Superior temporal gyrus (tissue), 1 donor: ENCODE results near the gene SVEP1.
"Not testable (repeated sequence)": the region's sequence is repeated elsewhere in the genome, so short reads cannot be mapped to it uniquely, and the experiment has no call there.

Experiments
- DNase-seq: peaks from one replicate; pipeline ENCODE4 v3.0.0-alpha.2; 2016; ENCODE audit errors: extremely low spot score

The SVEP1 gene

DNA sequence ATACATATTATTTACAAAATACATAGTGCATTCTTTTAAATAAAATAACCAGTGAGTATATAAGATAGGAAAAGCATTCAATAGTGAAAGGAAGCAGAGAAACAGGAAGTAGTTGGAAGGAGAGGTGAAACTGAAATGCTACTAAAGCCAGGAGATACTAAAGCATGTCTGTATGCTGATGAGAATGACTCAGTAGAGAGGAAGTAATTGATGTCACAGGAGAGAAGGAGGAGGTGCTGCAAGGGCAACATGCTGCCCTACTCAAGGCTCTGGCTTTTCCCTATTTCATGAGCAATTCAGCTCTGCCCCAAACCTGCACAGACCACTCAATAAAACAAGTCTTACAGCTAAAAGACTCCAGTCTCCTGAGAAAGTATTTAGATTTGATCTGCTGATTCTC is 133.4 kb downstream of the SVEP1 start:
- no peak for DNase-seq

DNA sequence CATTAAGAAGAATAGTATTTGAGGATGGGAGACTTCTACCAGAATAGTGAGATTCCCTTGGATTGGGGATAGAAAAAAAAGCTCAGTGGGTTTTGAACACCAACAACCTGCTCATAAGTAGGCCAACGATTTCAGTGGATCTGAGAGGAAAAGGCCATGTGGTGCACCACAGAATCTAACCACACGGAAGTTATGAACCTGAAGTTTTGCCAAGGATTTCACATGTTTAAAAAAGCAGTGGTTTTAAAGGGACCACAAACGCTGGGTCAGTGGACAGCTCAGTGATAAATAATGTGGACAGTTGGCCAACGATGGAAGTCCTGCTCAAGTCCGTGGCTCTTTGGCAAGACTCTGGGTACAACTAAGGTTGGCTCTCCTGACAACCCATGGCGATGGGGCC is 134.6 kb downstream of the SVEP1 start:
- no peak for DNase-seq

DNA sequence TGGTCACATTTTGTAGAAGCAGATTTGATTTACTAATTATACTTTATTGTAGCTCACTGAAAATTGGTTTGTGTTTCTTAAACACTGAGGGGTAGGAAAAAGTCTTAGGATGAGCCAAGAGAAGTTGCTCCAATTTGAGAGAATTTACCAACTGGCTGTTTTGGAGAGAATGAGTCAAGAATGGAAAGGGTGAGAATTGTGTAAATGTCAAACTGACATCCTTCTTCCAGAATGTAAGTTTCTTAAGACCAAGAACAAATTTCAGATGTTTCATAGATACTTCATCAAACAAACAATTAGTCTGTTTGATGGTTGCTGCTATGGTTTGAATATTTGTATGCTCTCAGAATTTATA is 135.7 kb downstream of the SVEP1 start:
- DNase-seq = no peak

DNA sequence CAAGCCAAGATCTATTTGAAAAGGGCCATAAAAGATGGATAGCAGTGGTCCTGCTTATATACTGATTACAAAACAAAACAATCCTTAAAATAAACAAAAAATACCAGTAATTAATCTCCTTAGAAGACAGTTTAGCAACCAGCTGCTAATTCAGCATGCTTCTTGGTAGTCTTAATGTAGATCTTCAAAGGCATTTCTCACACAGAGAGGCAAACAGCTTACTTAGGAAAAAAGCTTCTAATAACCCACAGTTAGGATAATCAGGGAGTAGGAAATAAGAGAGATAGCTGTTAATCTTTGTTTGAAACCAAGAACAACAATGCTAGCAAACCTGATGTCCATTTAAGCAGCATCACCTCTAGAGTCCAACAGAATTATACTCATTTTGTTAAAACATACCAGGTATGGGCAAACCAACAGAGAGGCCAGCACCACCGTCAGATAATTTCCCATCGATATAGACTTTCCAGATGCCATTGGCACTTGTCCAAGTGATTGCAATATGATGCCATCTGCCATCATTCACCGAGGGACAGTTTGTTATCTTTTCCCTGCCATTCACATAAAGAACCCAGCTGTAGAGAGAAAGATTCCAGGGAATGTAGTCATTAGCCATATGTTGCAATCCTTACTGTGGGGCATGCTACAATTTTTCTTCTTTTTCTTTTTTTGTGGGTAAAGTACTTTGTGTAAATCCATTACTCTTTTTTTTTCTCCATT is 136.2 kb downstream of the SVEP1 start:
- DNase-seq = no peak

DNA sequence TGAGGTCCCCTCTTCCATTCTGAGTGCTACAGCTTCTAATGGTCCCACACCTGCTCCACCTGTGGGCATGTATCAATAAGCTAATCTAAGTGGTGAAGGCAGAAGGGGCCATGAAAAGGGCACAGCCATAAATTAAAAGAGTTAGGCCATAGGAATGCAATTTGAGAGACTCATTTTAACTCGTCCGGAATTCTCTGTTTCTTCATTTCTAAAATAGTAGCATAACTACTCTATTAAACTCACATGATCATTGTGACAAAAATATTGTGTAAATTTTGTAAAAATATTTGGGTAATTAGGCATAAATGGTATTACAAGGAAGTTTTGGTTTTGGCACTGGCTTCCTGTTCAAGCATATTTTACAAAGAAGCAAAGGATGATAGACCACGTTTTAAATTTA is 138.7 kb downstream of the SVEP1 start:
- no peak for DNase-seq

DNA sequence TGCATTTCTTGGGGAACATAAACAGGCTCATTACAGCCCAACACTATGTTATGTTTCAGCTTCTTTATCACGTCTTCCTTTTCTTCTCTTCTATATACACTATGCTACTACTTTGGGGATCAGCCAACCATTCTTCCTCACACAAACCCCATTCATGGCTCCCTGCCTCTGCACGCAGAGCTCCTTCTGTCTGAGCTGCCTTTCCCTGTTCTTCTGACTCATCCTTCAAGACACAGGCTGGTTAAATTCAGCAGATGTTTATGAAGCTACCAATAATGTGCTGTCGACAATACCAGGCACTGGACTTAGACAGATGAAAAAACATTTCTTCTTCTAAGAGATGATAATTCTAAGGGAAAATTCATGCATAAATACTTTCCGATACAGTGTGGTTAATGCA is 139.4 kb downstream of the SVEP1 start:
- DNase-seq = peak; percentile 52

DNA sequence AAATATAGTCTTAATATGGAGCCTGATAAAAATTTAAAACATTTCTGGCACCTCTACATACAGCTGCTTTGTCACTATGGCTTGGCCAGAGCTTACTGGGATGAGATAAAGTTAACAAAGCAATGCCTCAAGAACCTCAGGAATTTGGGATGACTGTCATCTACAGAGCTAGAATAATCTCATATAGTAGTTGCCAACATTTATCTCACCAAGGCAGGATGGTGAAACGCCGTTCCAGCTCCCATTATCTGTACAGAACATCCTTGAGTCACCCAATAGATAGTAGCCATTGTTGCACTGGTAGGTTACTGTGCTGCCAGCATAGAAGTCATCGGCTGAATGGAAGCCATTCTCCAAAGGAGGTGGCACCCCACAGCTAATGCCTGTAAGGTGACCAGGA is 147.3 kb downstream of the SVEP1 start:
- DNase-seq = peak; percentile 64

DNA sequence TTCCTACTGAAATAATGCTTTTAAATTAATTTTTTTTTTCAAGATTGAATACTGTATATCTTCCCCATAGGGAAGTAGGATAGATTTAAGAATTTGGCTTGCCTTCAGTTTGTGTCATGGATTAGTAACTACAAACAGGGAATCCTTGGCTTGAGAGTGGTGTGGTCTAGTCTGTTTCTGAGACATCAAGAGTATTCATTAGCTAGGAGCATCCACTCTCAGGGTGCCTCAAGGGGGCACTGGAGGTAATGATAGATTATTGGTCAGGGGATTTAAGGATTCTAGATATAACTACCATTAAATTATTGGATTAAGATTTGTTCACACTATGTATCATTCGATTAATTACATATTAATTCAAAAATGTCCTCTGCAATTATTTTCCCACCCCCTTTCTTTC is 150.1 kb downstream of the SVEP1 start:
- no peak for DNase-seq

DNA sequence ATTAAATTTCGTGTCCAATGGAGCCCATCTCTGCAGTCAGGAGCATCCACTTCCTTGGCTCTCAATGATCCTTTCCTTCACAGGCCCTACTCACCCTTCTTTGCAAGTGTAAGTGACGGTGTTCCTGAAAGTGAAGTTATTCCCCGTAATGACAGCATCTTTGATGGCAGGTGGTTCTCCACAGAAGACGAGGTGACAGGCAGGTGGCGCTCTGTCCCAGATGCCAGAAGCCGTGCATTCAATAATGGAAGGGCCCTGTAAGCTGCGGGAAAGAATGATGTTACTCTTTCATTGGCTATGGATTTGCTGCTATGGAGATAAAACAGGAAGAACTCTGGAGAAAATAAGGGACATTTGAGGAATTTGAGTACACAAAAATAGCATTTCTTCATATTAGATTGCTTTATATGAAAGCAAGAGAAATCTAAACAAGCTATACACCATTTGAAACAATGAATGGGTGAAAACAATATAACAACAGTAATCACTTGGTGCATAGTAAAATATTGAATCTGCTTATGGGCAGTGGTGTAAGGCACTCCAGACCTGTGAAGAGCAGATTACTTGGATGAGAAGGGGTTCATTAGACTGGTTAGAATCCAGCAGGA is 151.9 kb downstream of the SVEP1 start:
- DNase-seq = peak; percentile 63

DNA sequence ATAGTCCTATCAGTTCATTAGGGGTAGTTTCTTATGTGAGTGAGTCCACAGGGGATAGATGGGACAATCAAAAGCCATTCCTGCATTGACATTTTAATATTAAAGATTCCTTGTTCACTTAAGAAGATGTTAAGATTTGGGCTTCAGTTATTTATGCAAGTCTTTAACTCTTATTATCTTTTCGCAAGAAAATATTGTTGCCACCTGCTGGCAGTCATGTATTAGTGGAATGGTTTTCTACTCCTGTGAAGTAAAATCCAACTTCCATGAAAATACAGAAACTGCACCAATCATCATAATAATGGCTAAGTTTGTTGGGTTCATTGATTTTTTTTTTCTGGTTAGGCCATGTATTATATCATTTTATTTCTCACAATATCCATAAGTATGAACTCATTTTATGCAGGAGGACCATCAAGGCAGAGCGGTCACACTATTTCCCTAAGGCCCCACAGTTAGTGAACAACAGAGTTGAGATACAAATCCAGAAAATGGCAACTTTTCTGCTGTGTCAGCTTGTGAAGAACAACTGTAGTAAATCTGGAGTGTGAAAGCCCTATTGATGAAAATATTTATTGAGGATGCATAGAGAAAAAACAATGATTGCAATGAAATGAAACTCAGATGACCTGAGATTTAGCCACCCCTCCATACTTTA is 153.4 kb downstream of the SVEP1 start:
- DNase-seq = no peak

DNA sequence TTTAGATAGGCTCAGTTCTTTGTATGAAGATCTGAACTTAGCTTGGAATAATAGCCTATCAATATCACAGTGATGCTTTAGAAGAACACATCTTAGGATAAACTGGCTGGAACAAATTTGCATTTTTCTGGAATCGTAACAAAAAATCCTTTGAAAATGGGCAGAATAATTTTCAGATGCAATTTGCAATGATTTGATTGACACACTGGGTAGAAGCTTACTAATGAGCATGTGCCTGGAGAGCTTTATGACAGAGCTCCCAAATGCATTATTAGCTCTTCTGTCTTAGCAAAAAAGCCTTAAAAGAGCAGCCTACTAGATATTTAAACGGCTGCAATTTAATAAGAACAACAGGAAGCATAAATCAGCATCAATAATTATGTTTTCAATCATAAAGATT is 165.1 kb downstream of the SVEP1 start:
- DNase-seq = peak; percentile 14

DNA sequence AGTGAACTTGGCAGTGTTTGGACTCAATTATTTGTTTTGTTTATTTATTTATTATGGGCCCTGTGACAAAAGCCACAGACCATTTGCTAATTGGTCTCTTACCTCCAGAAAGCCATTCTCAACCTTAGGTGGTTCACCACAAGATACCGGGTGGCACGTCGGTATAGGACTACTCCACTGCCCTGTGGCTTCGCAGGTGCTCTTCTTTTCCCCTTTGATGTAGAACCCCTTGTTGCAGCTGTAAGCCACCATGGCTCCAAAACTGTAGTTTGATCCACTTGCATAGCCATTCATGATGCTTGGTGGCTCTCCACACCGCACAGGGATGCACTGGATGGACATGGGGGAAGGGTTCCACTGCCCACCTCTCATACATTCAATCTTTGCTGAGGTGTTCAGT is 168.6 kb downstream of the SVEP1 start:
- DNase-seq = no peak

DNA sequence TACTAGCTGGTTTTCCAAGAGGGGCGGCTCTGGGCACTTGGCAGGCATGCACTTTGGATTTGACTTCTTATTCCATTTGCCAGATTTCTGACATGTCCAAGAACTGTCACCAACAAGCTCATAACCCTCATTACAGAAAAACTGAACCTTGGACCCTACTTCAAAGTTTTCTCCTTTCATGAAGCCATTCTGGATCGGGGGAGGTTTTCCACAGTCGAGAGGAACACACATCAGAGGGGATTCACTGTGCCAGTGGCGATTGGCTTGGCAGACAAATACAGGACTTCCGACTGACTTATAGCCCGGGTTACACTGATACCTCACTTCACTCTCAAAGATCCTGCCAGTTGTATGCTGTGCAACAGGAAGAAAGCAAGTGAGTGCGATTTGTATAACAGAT is 170.9 kb downstream of the SVEP1 start:
- DNase-seq = no peak

DNA sequence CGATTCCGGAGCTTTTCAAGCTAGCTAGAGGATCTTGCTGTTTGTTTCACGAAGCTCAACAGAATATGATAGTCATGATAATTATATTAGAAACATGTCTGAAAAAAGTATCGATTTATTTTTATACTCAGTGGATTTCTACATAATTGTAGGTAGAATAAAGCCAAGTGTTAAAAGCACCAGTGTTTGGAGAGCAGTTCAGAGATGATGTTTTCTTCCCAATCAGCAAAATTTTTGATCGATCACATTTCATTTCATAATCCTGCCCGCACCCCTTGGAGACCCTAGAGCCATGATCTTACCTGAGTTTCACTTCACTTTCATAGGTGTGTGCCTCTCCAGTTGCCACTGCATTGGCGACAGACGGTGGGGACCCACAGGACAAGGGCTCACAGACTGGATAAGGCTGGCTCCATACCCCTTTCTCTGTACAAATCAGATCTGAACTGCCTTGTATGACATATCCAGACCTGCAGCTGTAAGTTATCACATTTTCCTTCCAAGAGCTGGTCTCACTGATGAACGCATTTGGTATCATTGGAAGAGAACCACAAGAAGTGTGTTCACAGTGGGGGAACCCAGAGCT is 173.6 kb downstream of the SVEP1 start:
- DNase-seq = no peak

DNA sequence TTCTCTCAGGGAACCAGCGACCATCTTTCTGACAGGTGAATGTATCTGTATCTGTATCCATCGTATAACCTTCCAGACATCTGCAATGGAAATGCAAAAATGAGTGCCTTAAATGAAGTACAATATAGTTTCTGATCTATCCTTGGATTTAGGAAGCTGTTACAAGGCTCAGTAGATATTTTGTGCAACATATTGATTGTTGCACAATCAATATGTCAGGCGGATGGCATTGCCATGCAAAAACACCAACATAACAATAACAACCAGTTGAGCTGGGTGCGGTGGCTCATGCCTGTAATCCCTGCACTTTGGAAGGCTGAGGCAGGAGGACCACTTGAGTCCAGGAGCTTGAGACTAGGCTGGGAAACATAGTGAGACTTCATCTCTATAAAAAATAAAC is 175.1 kb downstream of the SVEP1 start:
- DNase-seq = no peak

DNA sequence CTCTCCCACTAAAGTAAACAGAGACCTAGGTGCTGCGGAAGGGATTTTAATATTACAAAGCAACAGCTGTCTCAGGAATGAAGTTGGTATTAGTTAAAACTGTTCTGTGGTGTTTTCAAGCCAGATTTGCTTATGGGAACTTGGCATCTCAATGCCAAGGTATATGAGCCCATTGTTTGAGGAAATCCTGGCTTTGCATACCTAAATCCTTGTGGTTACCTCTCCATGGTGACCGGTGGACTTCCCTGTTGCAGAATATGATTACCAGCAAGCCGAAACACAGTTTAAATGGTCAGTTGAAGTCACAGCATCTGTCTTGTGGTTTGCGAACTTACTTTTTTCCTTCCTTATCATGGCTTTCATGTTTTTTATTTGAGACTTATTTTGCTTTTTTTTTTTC is 179.6 kb downstream of the SVEP1 start:
- DNase-seq = no peak

DNA sequence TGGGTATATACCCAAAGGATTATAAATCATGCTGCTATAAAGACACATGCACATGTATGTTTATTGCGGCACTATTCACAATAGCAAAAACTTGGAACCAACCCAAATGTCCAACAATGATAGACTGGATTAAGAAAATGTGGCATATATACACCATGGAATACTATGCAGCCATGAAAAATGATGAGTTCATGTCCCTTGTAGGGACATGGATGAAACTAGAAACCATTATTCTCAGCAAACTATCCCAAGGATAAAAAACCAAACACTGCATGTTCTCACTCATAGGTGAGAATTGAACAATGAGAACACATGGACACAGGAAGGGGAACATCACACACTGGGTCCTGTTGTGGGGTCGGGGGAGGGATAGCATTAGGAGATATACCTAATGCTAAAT is 180.5 kb downstream of the SVEP1 start:
- not testable (repeated sequence) for DNase-seq

DNA sequence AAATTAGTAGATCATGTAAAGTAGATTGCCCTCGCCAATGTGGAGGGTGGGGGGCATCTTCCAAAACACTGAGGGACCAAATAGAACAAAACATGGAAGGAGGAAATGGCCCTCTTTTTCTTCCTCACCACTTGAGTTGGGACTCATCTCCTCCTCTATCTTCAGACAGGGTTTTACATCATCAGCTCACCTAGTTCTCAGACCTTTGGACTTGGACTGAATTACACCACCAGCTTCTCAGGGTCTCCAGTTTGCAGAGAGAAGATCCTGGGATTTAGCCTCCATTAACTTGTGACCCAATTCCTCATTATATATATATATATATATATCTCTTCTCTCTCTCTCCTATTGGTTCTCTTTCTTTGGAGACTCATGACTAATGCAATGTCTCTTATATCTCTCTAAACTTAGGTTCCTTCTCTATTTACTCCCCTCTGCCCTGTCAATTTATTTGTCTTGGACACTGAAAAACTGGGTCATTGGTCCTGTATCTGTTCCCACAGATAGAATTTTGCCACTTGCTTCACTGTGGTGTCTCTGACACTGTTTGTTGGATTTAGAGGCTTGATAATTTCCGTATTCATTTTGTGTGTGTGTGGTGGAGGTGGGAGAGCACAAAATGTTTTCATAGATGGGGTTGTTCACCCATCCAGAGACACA is 187.6 kb downstream of the SVEP1 start:
- DNase-seq = no peak

DNA sequence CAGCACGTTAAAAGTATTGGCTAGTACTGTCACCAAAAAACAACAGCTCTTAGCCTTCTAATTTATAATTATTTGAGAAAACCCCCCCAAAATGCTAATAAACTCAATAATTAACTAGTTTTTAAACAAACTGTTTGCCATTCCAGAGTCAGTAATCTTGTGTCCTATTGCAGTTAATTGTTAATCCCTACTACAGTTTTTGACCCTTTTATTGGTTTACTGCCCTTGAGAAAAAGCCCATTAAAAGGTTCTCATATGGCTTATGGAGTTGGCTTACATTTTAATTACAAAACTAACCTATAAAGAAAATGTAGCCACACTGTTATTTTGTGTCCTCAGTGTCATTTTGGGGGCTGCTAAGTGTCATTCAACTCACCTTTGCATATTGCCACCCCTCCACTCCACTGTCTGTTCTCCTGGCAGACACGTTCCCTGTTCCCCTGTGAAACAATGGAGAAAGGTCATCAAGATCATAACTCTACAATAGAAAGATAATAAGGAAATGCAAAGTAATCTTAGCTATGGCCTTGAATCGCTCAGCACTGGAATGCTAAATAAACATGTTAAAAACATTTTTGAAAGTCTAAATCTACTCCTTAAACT is 190.3 kb downstream of the SVEP1 start:
- no peak for DNase-seq

DNA sequence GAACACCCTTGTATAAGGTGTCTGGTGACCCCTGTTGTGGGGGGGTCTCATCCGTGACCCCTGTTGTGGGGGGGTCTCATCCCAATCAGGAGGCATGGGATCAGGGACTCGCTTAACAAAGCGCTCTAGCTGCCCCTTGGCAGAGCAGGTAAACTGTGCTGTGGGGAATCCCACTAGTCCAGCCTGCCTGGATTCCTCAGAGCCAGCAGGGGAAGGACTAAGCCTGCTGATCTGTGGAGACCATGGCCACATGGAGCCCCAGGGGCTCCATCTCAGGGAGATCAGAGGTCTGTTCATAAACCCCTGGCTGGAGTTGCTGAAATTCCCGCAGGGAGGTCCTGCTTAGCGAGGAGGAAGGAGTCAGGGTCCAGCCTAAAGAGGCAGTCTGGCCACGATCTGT is 196.1 kb downstream of the SVEP1 start:
- no peak for DNase-seq

DNA sequence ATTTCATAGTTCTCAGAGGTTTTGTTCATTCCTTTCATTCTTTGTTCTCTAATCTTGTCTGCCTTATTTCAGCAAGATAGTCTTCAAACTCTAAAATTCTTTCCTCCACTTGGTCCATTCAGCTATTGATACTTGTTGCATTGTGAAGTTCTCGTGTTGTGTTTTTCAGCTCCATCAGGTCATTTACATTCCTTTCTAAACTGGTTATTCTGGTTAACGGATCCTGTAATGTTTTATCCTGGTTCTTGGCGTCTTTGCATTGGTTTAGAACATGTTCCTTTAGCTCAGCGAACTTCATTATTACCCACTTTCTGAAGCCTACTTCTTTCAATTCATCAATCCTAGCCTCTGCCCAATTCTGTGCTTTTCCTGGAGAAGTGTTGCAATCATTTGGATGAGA is 196.8 kb downstream of the SVEP1 start:
- no peak for DNase-seq

DNA sequence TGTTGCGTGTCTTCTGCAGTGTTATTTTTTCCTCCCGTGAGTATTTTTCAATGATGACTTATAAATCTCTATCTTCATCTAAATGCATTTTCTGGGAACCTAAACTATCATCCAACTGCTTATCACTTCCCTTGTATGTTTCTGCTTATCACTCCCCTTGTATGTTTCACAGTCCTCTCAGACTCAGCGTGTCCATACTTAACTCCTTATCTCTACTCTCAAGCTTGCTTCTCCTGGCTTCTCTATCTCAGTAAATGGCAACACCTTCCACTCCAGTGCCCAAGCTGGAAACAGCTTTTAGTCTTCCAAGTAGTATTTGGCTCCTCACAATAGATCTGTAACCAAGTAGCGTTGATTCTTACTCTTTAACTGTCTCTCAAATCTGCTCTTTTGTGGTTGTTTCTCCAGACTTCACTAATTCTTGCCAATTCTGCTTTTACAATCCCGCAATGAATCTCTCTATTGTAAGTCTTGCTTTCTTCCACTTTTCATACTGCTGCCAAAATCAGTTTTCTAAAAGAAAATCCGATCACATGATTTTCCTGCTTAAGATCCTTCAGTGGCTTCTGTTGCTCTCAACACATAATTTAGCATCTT is 208.0 kb downstream of the SVEP1 start:
- no peak for DNase-seq
